Measurements from ENCODE around the gene NRG3.

- TF ChIP-seq EZH2 (IDR thresholded peaks at IDR 0.05) (no peak), POLR2AphosphoS5 (IDR thresholded peaks at IDR 0.05; ENCODE audit: borderline replicate concordance, low read depth, low read length) (no peak)
These were observed 534.7 kb downstream of the NRG3 start for GRCh38 chr10:82409671-82410070.

All from SK-N-MC (cell line).